GM18505 (cell line): Measurements from ENCODE around the gene RCOR2.

ENCODE experiments used
- ATAC-seq: cut with Tn5 transposase; IDR thresholded peaks from one replicate; pipeline ENCODE4 v1.9.1; 2021; ENCODE audit not compliant: unreplicated experiment
- POLR2A ChIP-seq: IDR thresholded peaks from 4 replicates; pipeline ENCODE4 v1.6.1; 2011; ENCODE audit warnings: borderline replicate concordance; ENCODE audit not compliant: insufficient read depth, insufficient read length; ENCODE audit errors: extremely low read depth

RCOR2 gene

GRCh38 chr11:63887386-63887999 lies 29.5 kb downstream of the RCOR2 start:
- ATAC-seq = no peak
- TF ChIP-seq POLR2A = no peak

- ATAC-seq = no peak
- no peak for TF ChIP-seq POLR2A
These were observed 32.6 kb downstream of the RCOR2 start for GRCh38 chr11:63884196-63884932.

DNA sequence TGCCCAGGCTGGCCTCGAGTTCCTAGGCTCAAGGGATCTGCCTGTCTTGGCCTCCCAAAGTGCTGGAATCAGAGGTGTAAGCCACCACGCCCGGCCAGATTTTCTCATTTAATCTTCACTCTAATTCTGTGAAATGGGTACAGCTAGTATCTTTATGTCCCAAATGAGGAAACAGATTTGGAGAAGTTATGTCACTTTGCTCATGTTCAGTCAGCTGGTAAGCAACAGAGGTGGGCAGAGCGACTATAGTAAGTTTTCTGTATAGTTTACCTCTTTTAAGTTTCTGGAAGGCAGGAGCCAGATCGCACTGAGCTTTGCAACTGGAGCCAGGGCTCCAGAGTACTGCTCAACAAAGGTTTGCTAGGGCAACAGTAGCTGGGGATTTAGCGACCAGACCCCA lies 33.2 kb downstream of the RCOR2 start:
- TF ChIP-seq POLR2A = no peak
- no peak for ATAC-seq

DNA sequence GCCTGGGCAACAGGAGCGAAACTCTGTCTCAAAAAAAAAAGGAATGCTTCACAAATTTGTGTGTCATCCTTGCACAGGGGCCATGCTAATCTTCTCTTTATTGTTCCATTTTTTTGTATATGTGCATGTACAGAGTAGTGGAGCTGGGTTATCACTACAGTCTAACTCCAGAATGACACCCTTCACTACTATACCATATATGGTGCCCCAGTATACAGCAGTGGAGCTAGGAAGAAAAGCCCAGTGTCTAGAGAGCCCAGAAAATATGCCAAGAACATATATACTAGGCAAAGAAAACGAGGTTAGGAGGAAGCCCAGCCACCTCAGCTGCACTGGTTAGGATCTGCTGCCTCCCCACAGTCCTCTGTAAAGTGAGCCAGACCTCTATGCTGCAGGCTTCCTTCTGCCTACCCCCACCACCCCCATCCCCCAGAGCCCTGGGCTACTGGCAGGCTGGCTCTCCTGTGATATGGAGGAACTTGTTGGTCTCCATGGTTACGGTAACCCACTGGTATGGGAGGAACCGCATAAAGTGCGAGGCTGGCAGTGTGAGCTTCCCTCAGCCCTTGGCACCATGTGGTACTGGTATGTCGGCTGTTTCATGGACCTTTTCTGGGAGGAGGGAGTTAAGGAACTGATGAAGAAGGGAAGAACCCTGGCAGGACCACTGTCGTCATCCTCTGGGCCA lies 34.3 kb downstream of the RCOR2 start:
- ATAC-seq = no peak
- no peak for TF ChIP-seq POLR2A

- no peak for ATAC-seq
These were observed 36.6 kb downstream of the RCOR2 start for GRCh38 chr11:63880403-63880790.

GRCh38 chr11:63879598-63880402 lies 37.2 kb downstream of the RCOR2 start:
- no peak for ATAC-seq
- TF ChIP-seq POLR2A = no peak

More at GRCh38 chr11:63880403-63880790, 36.6 kb downstream of the RCOR2 start:
- TF ChIP-seq POLR2A = no peak

DNA sequence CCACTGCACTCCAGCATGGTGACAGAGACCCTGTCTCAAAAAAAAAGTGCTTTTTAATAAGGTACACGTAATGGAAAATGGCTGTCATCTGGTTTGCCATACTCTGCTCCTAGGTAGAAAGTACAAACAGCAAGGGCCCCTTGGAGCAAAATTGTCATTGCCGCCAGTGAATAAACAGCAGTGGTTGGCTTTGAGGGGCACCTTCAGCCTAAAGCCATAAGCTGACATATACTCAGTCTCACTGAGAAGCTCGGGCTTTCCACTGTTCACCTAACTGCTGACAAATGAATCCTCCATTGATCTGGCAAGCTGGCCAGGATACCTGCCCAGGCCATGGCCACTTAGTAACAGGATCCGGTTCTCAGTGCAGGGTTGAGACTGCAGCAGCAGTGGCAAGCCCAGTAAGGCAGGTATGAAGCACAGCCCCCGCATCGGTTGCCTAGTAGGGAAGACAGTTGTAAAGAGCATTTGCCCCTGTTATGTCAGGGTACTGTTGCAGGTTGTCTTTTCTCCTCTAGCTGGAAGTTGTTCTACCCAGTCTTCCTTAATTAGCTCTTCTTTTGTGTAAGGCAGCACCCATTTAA lies 39.2 kb downstream of the RCOR2 start:
- TF ChIP-seq POLR2A = no peak
- no peak for ATAC-seq

GRCh38 chr11:63876616-63877015 lies 40.3 kb downstream of the RCOR2 start:
- no peak for ATAC-seq
- no peak for TF ChIP-seq POLR2A

DNA sequence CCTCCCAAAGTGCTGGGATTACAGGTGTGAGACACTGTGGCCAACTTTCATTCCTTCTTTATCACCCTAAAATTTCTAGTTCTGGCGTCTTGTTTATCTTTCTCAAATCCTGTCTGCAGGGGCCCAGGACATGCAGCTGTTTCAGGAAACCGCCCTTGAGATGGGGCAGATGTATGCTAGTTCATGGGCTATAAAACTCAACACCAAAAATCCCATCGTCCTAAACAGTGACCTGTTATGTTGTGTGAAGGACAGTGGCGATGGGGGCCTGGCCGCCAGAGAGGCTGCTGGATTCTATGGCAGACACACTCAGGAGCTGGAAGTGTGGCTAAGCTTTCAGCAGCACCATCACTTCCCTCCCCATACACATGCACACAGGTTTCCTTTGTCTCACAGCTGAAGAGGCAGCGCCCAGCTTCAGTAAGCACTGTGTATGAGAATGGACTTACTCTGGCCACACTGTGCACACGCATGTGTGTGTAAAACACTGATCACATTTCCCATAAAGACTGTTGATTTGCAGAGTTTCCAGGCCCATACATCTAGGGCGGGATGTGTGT lies 41.4 kb downstream of the RCOR2 start:
- TF ChIP-seq POLR2A = no peak
- ATAC-seq = no peak

DNA sequence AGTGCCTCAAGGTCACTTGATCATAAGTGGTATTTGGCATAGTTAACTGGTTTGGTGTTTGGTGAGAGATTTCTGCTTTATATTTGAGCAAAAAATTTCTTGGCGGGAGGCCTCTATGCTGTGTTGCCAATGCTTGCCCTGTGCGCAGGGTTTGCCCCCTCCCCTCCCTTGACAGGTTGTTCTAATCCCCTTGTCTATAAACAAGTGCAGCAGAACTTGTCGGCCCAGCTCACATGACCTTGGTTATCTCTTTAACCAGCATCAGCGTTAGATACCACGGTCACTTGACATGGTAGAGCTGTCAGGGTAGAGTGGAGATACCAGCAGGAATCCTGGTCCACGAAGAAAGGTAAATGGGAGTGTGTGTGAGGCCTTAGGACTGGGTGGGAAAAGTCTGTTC lies 42.5 kb downstream of the RCOR2 start:
- TF ChIP-seq POLR2A = no peak
- no peak for ATAC-seq

DNA sequence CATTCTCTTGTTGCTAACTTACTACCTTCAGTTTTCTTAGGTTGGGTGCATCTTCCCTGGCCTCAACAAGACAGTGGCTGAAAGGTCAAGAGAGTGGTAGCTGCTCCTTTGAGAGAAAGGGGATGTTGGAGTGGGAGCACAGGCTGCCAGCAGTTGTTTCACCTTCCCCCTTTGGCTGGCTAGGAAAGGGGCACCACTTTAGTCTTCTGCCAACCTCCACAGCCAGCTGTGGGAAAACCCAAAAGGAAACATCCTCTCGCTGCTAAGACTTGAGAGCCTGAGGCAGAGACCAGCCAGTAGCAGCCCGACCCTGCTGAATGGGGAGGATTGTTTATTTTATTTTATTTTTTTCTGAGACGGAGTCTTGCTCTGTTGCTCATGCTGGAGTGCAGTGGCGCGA lies 43.7 kb downstream of the RCOR2 start:
- no peak for ATAC-seq
- no peak for TF ChIP-seq POLR2A

DNA sequence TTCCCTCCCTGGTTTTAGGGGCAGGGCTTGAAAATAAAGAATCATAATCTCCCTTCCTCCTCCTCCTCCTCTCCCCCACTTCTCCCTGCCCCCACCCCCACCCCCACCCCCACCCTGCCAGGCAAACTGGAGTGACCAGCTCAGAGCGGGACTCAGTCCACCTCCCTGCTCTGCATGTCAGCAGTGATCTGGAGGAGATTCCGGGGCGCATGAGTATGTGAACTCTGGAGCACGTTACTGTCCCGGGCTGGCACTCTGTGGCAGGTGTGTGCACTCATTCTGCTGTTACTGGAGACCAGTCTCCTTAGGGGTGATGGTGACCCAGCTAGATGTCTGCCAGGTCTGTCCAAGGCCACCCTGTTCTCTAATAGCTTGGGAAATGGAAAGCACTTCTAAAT lies 44.2 kb downstream of the RCOR2 start:
- no peak for ATAC-seq
- no peak for TF ChIP-seq POLR2A
